ENCODE data around the gene BRAF.
"Not testable (repeated sequence)": the region's sequence is repeated elsewhere in the genome, so short reads cannot be mapped to it uniquely, and the experiment has no call there.

BRAF gene

GRCh38 chr7:140771826-140772225 lies 152.9 kb downstream of the BRAF start:
- DNase-seq (ENCODE audit: low read depth in 2 of 2) = no peak

- no peak for DNase-seq (ENCODE audit: low read depth in 2 of 2)
Observed at GRCh38 chr7:140769852-140770251, 154.9 kb downstream of the BRAF start.

- DNase-seq (ENCODE audit: low read depth in 2 of 2) = no peak
Observed at GRCh38 chr7:140767418-140767817, 157.3 kb downstream of the BRAF start.

GRCh38 chr7:140765441-140765840 lies 159.3 kb downstream of the BRAF start:
- not testable (repeated sequence) for DNase-seq (ENCODE audit: low read depth in 2 of 2)

GRCh38 chr7:140763166-140763565 lies 161.6 kb downstream of the BRAF start:
- not testable (repeated sequence) for DNase-seq (ENCODE audit: low read depth in 2 of 2)

GRCh38 chr7:140761375-140761774 lies 163.4 kb downstream of the BRAF start:
- DNase-seq (ENCODE audit: low read depth in 2 of 2) = not testable (repeated sequence)

- no peak for DNase-seq (ENCODE audit: low read depth in 2 of 2)
Observed at GRCh38 chr7:140754506-140754905, 170.2 kb downstream of the BRAF start.

- DNase-seq (ENCODE audit: low read depth in 2 of 2) = no peak
Observed at GRCh38 chr7:140752533-140752932, 172.2 kb downstream of the BRAF start.

GRCh38 chr7:140746751-140747150 lies 178.0 kb downstream of the BRAF start:
- DNase-seq (ENCODE audit: low read depth in 2 of 2) = no peak

- no peak for DNase-seq (ENCODE audit: low read depth in 2 of 2)
Observed at GRCh38 chr7:140745266-140746058, 179.3 kb downstream of the BRAF start.

- DNase-seq (ENCODE audit: low read depth in 2 of 2) = no peak
Observed at GRCh38 chr7:140744005-140744404, 180.7 kb downstream of the BRAF start.

- DNase-seq (ENCODE audit: low read depth in 2 of 2) = not testable (repeated sequence)
Observed at GRCh38 chr7:140743255-140743654, 181.5 kb downstream of the BRAF start.

GRCh38 chr7:140738280-140738679 lies 186.4 kb downstream of the BRAF start:
- DNase-seq (ENCODE audit: low read depth in 2 of 2) = no peak

GRCh38 chr7:140734729-140735128 lies 190.0 kb downstream of the BRAF start:
- no peak for DNase-seq (ENCODE audit: low read depth in 2 of 2)

GRCh38 chr7:140734096-140734495 lies 190.6 kb downstream of the BRAF start:
- no peak for DNase-seq (ENCODE audit: low read depth in 2 of 2)

GRCh38 chr7:140732416-140732815 lies 192.3 kb downstream of the BRAF start:
- no peak for DNase-seq (ENCODE audit: low read depth in 2 of 2)

- DNase-seq (ENCODE audit: low read depth in 2 of 2) = no peak
Observed at GRCh38 chr7:140726281-140726680, 198.4 kb downstream of the BRAF start.

- DNase-seq (ENCODE audit: low read depth in 2 of 2) = no peak
Observed at GRCh38 chr7:140724706-140725105, 200.0 kb downstream of the BRAF start.

- DNase-seq (ENCODE audit: low read depth in 2 of 2) = no peak
Observed at GRCh38 chr7:140723574-140723973, 201.2 kb downstream of the BRAF start.

GRCh38 chr7:140723006-140723405 lies 201.7 kb downstream of the BRAF start:
- peak; percentile 16 to 33 for DNase-seq (ENCODE audit: low read depth in 2 of 2)

GRCh38 chr7:140722254-140722653 lies 202.5 kb downstream of the BRAF start:
- no peak for DNase-seq (ENCODE audit: low read depth in 2 of 2)

- no peak for DNase-seq (ENCODE audit: low read depth in 2 of 2)
Observed at GRCh38 chr7:140719721-140720120, 205.0 kb downstream of the BRAF start.

GRCh38 chr7:140714331-140715040 lies 210.2 kb downstream of the BRAF start:
- DNase-seq (ENCODE audit: low read depth in 2 of 2) = no peak
